Activated CD8-positive, alpha-beta memory T cell treated with anti-CD3 and anti-CD28 coated beads, Interleukin-2, amount 10 ng/mL, durations not matched to agents 7 days and 5 days (primary cell): ENCODE measurements around the gene NFIC. TPM values are rescaled to one million over a fixed set of nuclear protein-coding genes. Genes with fewer than 3 reads are reported as not detected.
A peak's percentile ranks its signal among the peaks of the same experiment; 100 is the strongest.

ENCODE experiments used
- ATAC-seq: fragments of 150-1000 bp; cut with Tn5 transposase; one replicate; pipeline ENCODE4 v1.10.0; 2021; ENCODE audit warnings: moderate library complexity
- CTCF ChIA-PET: fragments of 350-600 bp; sonication (Branson Sonifier 250); formaldehyde crosslinking; loops from one replicate; lab custom pipeline; 2021; ENCODE audit warnings: antibody characterized with exemption; lab: Charles Lee
- DNase-seq: peaks from one replicate; pipeline ENCODE4 v3.0.0-alpha.2; 2020
- H3K27ac Mint-ChIP-seq: one replicate; pipeline ENCODE4 v1.8.0; 2021; ENCODE audit warnings: mild to moderate bottlenecking, mixed read lengths
- H3K27me3 Mint-ChIP-seq: one replicate; pipeline ENCODE4 v1.8.0; 2021; ENCODE audit warnings: mixed read lengths
- H3K36me3 Mint-ChIP-seq: one replicate; pipeline ENCODE4 v1.8.0; 2021; ENCODE audit warnings: mild to moderate bottlenecking, mixed read lengths
- H3K4me1 Mint-ChIP-seq: one replicate; pipeline ENCODE4 v1.8.0; 2021; ENCODE audit warnings: mixed read lengths
- H3K4me3 Mint-ChIP-seq: one replicate; pipeline ENCODE4 v1.8.0; 2021; ENCODE audit warnings: mild to moderate bottlenecking, moderate library complexity, mixed read lengths
- H3K9me3 Mint-ChIP-seq: one replicate; pipeline ENCODE4 v1.8.0; 2022; ENCODE audit warnings: low read depth, mixed read lengths
- total RNA-seq, 2 experiments: library from RNA; stranded (reverse); gene quantifications; one replicate each; pipeline ENCODE4 v1.2.3, GENCODE V29; 2021

NFIC gene
- total RNA-seq, 2 experiments from 2014 or later: 14.0 to 15.1 TPM

- Mint-ChIP-seq H3K36me3 (peaks cover 16% of the 10 kb centered on the region), H3K4me1 (peaks cover 39% of the 10 kb centered on the region), H3K4me3 (peak overlapping the region; percentile 14), H3K27me3 (no peaks in the 10 kb centered on the region), H3K27ac (peak overlapping the region; percentile 24), H3K9me3 (no peaks in the 10 kb centered on the region)
- ATAC-seq (no peak), DNase-seq (no peak)
- CTCF ChIA-PET: no interaction called here
Measured at GRCh38 chr19:3508771-3509535, 142.6 kb downstream of the NFIC start.

- no peaks in the 10 kb centered on the region for H3K9me3 Mint-ChIP-seq
- DNase-seq (no peak), ATAC-seq (no peak)
- H3K4me3 Mint-ChIP-seq: peak overlapping the region; percentile 14
- CTCF ChIA-PET: no interaction called here
- no peaks in the 10 kb centered on the region for H3K27me3 Mint-ChIP-seq
- H3K27ac Mint-ChIP-seq: no peak overlapping the region
- peaks cover 37% of the 10 kb centered on the region for H3K4me1 Mint-ChIP-seq
- H3K36me3 Mint-ChIP-seq: peaks cover 16% of the 10 kb centered on the region
Measured at GRCh38 chr19:3509566-3509989, 143.2 kb downstream of the NFIC start.

- H3K4me3 Mint-ChIP-seq: no peak overlapping the region
- no peak overlapping the region for H3K27ac Mint-ChIP-seq
- no peaks in the 10 kb centered on the region for H3K9me3 Mint-ChIP-seq
- no peaks in the 10 kb centered on the region for H3K27me3 Mint-ChIP-seq
- H3K4me1 Mint-ChIP-seq: peaks cover 30% of the 10 kb centered on the region
- ATAC-seq (no peak), DNase-seq (no peak)
- H3K36me3 Mint-ChIP-seq: peaks cover 16% of the 10 kb centered on the region
- CTCF ChIA-PET: no interaction called here
Measured at GRCh38 chr19:3510727-3511126, 144.3 kb downstream of the NFIC start.

GRCh38 chr19:3511506-3512251, 145.3 kb downstream of the NFIC start:
- H3K27ac Mint-ChIP-seq: no peak overlapping the region
- CTCF ChIA-PET: no interaction called here
- H3K4me3 Mint-ChIP-seq: no peak overlapping the region
- ATAC-seq (no peak), DNase-seq (no peak)
- H3K36me3 Mint-ChIP-seq: peaks cover 16% of the 10 kb centered on the region
- peaks cover 32% of the 10 kb centered on the region for H3K4me1 Mint-ChIP-seq
- no peaks in the 10 kb centered on the region for H3K27me3 Mint-ChIP-seq
- no peaks in the 10 kb centered on the region for H3K9me3 Mint-ChIP-seq

GRCh38 chr19:3512562-3513228, 146.3 kb downstream of the NFIC start:
- peaks cover 11% of the 10 kb centered on the region for H3K36me3 Mint-ChIP-seq
- no peaks in the 10 kb centered on the region for H3K9me3 Mint-ChIP-seq
- no peak overlapping the region for H3K27ac Mint-ChIP-seq
- H3K27me3 Mint-ChIP-seq: no peaks in the 10 kb centered on the region
- H3K4me1 Mint-ChIP-seq: peaks cover 27% of the 10 kb centered on the region
- no peak for DNase-seq
- H3K4me3 Mint-ChIP-seq: no peak overlapping the region
- CTCF ChIA-PET: no interaction called here
- ATAC-seq: no peak

- H3K36me3 Mint-ChIP-seq: peaks cover 10% of the 10 kb centered on the region
- CTCF ChIA-PET: no interaction called here
- no peak overlapping the region for H3K4me3 Mint-ChIP-seq
- no peak overlapping the region for H3K27ac Mint-ChIP-seq
- H3K27me3 Mint-ChIP-seq: no peaks in the 10 kb centered on the region
- ATAC-seq (no peak), DNase-seq (no peak)
- no peaks in the 10 kb centered on the region for H3K9me3 Mint-ChIP-seq
- peaks cover 24% of the 10 kb centered on the region for H3K4me1 Mint-ChIP-seq
Measured at GRCh38 chr19:3513229-3514140, 147.1 kb downstream of the NFIC start.

- no peak overlapping the region for H3K4me3 Mint-ChIP-seq
Measured at GRCh38 chr19:3514930-3515329, 148.5 kb downstream of the NFIC start.

GRCh38 chr19:3515891-3516422, 149.6 kb downstream of the NFIC start:
- H3K27ac Mint-ChIP-seq: no peak overlapping the region

More at GRCh38 chr19:3514930-3515329, 148.5 kb downstream of the NFIC start:
- peaks cover 3% of the 10 kb centered on the region for H3K36me3 Mint-ChIP-seq
- CTCF ChIA-PET: no interaction called here
- H3K27ac Mint-ChIP-seq: no peak overlapping the region
- no peaks in the 10 kb centered on the region for H3K27me3 Mint-ChIP-seq
- H3K4me1 Mint-ChIP-seq: peaks cover 11% of the 10 kb centered on the region
- H3K9me3 Mint-ChIP-seq: no peaks in the 10 kb centered on the region
- ATAC-seq (no peak), DNase-seq (no peak)

GRCh38 chr19:3516675-3517207, 150.4 kb downstream of the NFIC start:
- Mint-ChIP-seq H3K27me3 (no peaks in the 10 kb centered on the region), H3K4me3 (no peak overlapping the region), H3K4me1 (peaks cover 14% of the 10 kb centered on the region), H3K36me3 (peaks cover 7% of the 10 kb centered on the region), H3K27ac (no peak overlapping the region), H3K9me3 (no peaks in the 10 kb centered on the region)
- ATAC-seq: no peak
- no peak for DNase-seq
- CTCF ChIA-PET: interaction anchor here (0.8 to 0.9 kb wide), 2 partner anchors 28 to 69 kb away, joined by 4 read pairs; no protein-coding TSS in a partner anchor

More at GRCh38 chr19:3515891-3516422, 149.6 kb downstream of the NFIC start:
- H3K4me1 Mint-ChIP-seq: peaks cover 12% of the 10 kb centered on the region
- ATAC-seq (no peak), DNase-seq (no peak)
- CTCF ChIA-PET: interaction anchor here (0.9 kb wide), 1 partner anchor 29 kb away, joined by 4 read pairs; no protein-coding TSS in a partner anchor
- H3K9me3 Mint-ChIP-seq: no peaks in the 10 kb centered on the region
- H3K36me3 Mint-ChIP-seq: peaks cover 5% of the 10 kb centered on the region
- H3K4me3 Mint-ChIP-seq: no peak overlapping the region
- H3K27me3 Mint-ChIP-seq: no peaks in the 10 kb centered on the region

GRCh38 chr19:3517638-3518037, 151.3 kb downstream of the NFIC start:
- CTCF ChIA-PET: interaction anchor here (0.8 to 1.6 kb wide), 2 partner anchors 32 to 68 kb away, joined by 4 to 5 read pairs; no protein-coding TSS in a partner anchor
- H3K4me1 Mint-ChIP-seq: peaks cover 14% of the 10 kb centered on the region
- no peak overlapping the region for H3K27ac Mint-ChIP-seq
- DNase-seq (no peak), ATAC-seq (no peak)
- H3K4me3 Mint-ChIP-seq: no peak overlapping the region
- H3K9me3 Mint-ChIP-seq: no peaks in the 10 kb centered on the region
- no peaks in the 10 kb centered on the region for H3K27me3 Mint-ChIP-seq
- peaks cover 8% of the 10 kb centered on the region for H3K36me3 Mint-ChIP-seq

- Mint-ChIP-seq H3K4me3 (no peak overlapping the region), H3K4me1 (peaks cover 14% of the 10 kb centered on the region), H3K36me3 (peaks cover 8% of the 10 kb centered on the region), H3K9me3 (no peaks in the 10 kb centered on the region), H3K27me3 (no peaks in the 10 kb centered on the region), H3K27ac (no peak overlapping the region)
- DNase-seq: no peak
- ATAC-seq: no peak
- CTCF ChIA-PET: interaction anchor here (1.6 kb wide), 1 partner anchor 33 kb away, joined by 5 read pairs; no protein-coding TSS in a partner anchor
Measured at GRCh38 chr19:3518255-3518654, 151.9 kb downstream of the NFIC start.

GRCh38 chr19:3518659-3519058, 152.3 kb downstream of the NFIC start:
- H3K27me3 Mint-ChIP-seq: no peaks in the 10 kb centered on the region
- no peaks in the 10 kb centered on the region for H3K9me3 Mint-ChIP-seq
- DNase-seq (no peak), ATAC-seq (no peak)
- CTCF ChIA-PET: interaction anchor here (1.6 kb wide), 1 partner anchor 33 kb away, joined by 5 read pairs; no protein-coding TSS in a partner anchor
- H3K4me1 Mint-ChIP-seq: peaks cover 14% of the 10 kb centered on the region
- no peak overlapping the region for H3K4me3 Mint-ChIP-seq
- no peak overlapping the region for H3K27ac Mint-ChIP-seq
- H3K36me3 Mint-ChIP-seq: peaks cover 8% of the 10 kb centered on the region
